Stimulated activated memory B cell treated with anti-CD40 and anti-IgM and Interleukin-4, amounts not matched to agents 10 μg/mL and 1 μg/mL and 100 μg/mL, for 72 hours (primary cell): Measurements from ENCODE around the gene TEX54.

Source experiments
- ATAC-seq: fragments of 150-1000 bp; cut with Tn5 transposase; 2 replicates; pipeline ENCODE4 v1.10.0; 2021
- H3K27ac Mint-ChIP-seq: one replicate; pipeline ENCODE4 v1.8.0; 2022; ENCODE audit warnings: mild to moderate bottlenecking, mixed read lengths
- H3K27me3 Mint-ChIP-seq: one replicate; pipeline ENCODE4 v1.8.0; 2022; ENCODE audit warnings: mixed read lengths
- H3K36me3 Mint-ChIP-seq: one replicate; pipeline ENCODE4 v1.8.0; 2022; ENCODE audit warnings: mixed read lengths
- H3K4me1 Mint-ChIP-seq: one replicate; pipeline ENCODE4 v1.8.0; 2022; ENCODE audit warnings: mixed read lengths
- H3K4me3 Mint-ChIP-seq: one replicate; pipeline ENCODE4 v1.8.0; 2022; ENCODE audit warnings: mild to moderate bottlenecking, moderate library complexity, mixed read lengths
- H3K9me3 Mint-ChIP-seq: one replicate; pipeline ENCODE4 v1.8.0; 2022; ENCODE audit warnings: mixed read lengths

TEX54 gene

GRCh38 chr11:62789576-62789975, 43.1 kb downstream of the TEX54 start:
- Mint-ChIP-seq H3K27me3 (no peaks in the 10 kb centered on the region), H3K27ac (peak overlapping the region; percentile 96), H3K4me3 (peak overlapping the region; percentile 97), H3K4me1 (peaks cover 44% of the 10 kb centered on the region), H3K36me3 (peaks cover 37% of the 10 kb centered on the region), H3K9me3 (no peaks in the 10 kb centered on the region)
- ATAC-seq: no peak

GRCh38 chr11:62788991-62789390, 43.6 kb downstream of the TEX54 start:
- no peak for ATAC-seq
- peaks cover 31% of the 10 kb centered on the region for H3K36me3 Mint-ChIP-seq
- peaks cover 44% of the 10 kb centered on the region for H3K4me1 Mint-ChIP-seq
- no peaks in the 10 kb centered on the region for H3K9me3 Mint-ChIP-seq
- peak overlapping the region; percentile 96 for H3K27ac Mint-ChIP-seq
- no peaks in the 10 kb centered on the region for H3K27me3 Mint-ChIP-seq
- H3K4me3 Mint-ChIP-seq: peak overlapping the region; percentile 97

DNA sequence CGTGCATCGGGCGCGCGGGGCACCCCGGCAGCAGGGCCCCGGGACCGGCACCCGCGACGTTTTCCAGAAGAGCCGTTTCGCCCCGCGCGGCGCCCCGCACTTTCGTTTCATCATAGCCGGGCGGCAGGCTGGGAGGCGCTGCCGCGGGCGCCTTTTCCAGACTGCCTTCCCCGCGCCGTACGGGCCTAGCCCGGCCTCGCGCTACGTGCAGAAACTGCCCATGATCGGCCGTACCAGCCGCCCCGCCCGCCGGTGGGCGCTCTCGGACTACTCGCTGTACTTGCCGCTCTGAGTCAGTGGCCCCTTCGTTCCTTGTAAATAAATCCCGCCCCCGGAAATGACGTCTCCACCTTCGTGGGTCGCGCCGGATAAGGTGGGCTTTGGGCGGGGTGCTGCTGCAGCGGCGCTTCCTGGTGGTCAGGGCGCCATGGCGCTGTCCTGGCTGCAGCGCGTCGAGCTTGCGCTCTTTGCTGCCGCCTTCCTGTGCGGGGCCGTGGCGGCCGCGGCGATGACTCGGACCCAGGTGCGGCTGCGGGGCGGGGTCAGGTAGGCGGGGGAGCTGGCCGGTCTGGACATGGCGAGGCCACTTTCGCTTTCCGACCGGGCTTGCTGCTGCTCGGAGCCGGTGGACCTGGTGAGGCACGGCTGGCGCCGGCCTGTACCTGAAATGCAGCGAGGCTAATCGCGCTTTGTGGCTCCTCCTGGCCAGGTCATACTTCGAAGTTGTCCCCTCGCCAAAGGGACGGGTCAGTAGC, 45.5 kb downstream of the TEX54 start, which contains the start of gene TMEM179B:
TSS of gene TMEM179B (plus strand) at position 398 of the 755 bp plus-strand sequence. CDS start at position 428, 30 bp downstream.
- peak; percentile 91 for ATAC-seq
- Mint-ChIP-seq H3K4me3 (peak within 1 kb of the TSS; percentile 97), H3K27ac (peak within 1 kb of the TSS; percentile 96), H3K27me3 (no peaks in the 10 kb centered on the region), H3K4me1 (peaks cover 39% of the 10 kb centered on the region), H3K9me3 (no peaks in the 10 kb centered on the region), H3K36me3 (peaks cover 35% of the 10 kb centered on the region)

GRCh38 chr11:62786318-62787004, 46.2 kb downstream of the TEX54 start:
- H3K4me1 Mint-ChIP-seq: peaks cover 36% of the 10 kb centered on the region
- H3K4me3 Mint-ChIP-seq: peak overlapping the region; percentile 87
- peaks cover 31% of the 10 kb centered on the region for H3K36me3 Mint-ChIP-seq
- H3K27me3 Mint-ChIP-seq: no peaks in the 10 kb centered on the region
- H3K9me3 Mint-ChIP-seq: no peaks in the 10 kb centered on the region
- H3K27ac Mint-ChIP-seq: peak overlapping the region; percentile 96
- ATAC-seq: peak; percentile 91

DNA sequence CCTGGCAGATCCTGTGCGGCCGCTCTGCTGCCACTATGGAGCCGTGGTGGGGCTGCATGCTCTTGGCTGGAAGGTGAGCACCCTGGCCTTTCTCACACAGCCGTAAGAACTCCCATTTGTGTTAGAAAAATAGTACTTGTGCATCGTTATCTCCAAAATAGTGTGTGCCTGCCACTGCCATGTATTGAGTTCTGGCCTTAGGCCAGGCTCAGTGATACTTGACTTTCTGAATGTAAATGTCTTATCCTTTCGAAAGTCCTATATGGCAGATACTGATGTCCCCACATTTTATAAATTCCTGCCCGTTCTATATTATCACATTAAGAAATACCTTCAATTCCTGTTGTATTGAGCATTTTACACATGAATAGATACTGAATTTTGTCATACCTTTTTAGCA, 49.9 kb downstream of the TEX54 start:
- Mint-ChIP-seq H3K27me3 (no peaks in the 10 kb centered on the region), H3K36me3 (peaks cover 21% of the 10 kb centered on the region), H3K27ac (no peak overlapping the region), H3K4me3 (no peak overlapping the region), H3K9me3 (no peaks in the 10 kb centered on the region), H3K4me1 (peaks cover 10% of the 10 kb centered on the region)
- ATAC-seq: no peak
